Caco-2 (cell line): Measurements from ENCODE around the gene SEC24C. TPM values are rescaled to one million over a fixed set of nuclear protein-coding genes. Genes with fewer than 3 reads are reported as not detected.

Experiments
- BruUV-seq: library from RNA; stranded (reverse); fragments of 400-500 nt; replicated peaks from 2 replicates; lab custom pipeline; 2021; lab: Mats Ljungman, UMichigan
- CTCF ChIA-PET: fragments of 300-600 bp; sonication (Branson Sonifier 250); formaldehyde crosslinking; loops from one replicate; lab custom pipeline; 2022; ENCODE audit warnings: antibody characterized with exemption; lab: Charles Lee
- POLR2A ChIA-PET: fragments of 300-600 bp; sonication (Branson Sonifier 250); formaldehyde crosslinking; loops from one replicate; lab custom pipeline; 2022; ENCODE audit warnings: antibody characterized with exemption; lab: Charles Lee
- DNase-seq, 2 experiments: peaks; one replicate each; pipeline versions ENCODE4 v3.0.0 to v3.0.0-alpha.2; 2020 to 2022
- H3K27me3 ChIP-seq: replicated peaks from 2 replicates; pipeline ENCODE4 v1.6.0; 2011; ENCODE audit warnings: low read length; ENCODE audit not compliant: control insufficient read depth, insufficient read depth
- H3K36me3 ChIP-seq: 2 replicates; pipeline ENCODE4 v1.5.1; 2011; ENCODE audit warnings: low read length; ENCODE audit not compliant: control insufficient read depth, insufficient read depth
- H3K4me1 ChIP-seq: fragments of 250-450 bp; sonication (Bioruptor Pico); 2 replicates; pipeline ENCODE4 v1.5.1; 2020; ENCODE audit warnings: mild to moderate bottlenecking
- H3K4me3 ChIP-seq: 2 replicates; pipeline ENCODE4 v1.5.1; 2011; ENCODE audit warnings: low read depth, mild to moderate bottlenecking, control low read depth, low read length
- H3K9me3 ChIP-seq: fragments of 250-450 bp; sonication (Bioruptor Pico); 2 replicates; pipeline ENCODE4 v1.5.1; 2020; ENCODE audit warnings: mild to moderate bottlenecking, moderate library complexity
- H3K27ac Mint-ChIP-seq: one replicate; pipeline ENCODE4 v1.8.0; 2022; ENCODE audit warnings: mixed read lengths; ENCODE audit not compliant: unreplicated experiment
- H3K27me3 Mint-ChIP-seq: one replicate; pipeline ENCODE4 v1.8.0; 2022; ENCODE audit warnings: mixed read lengths; ENCODE audit not compliant: insufficient read depth, unreplicated experiment
- H3K36me3 Mint-ChIP-seq: one replicate; pipeline ENCODE4 v1.8.0; 2022; ENCODE audit warnings: mild to moderate bottlenecking, mixed read lengths; ENCODE audit not compliant: insufficient read depth, unreplicated experiment
- H3K4me1 Mint-ChIP-seq: one replicate; pipeline ENCODE4 v1.8.0; 2022; ENCODE audit warnings: low read depth, mixed read lengths; ENCODE audit not compliant: unreplicated experiment
- H3K4me3 Mint-ChIP-seq: one replicate; pipeline ENCODE4 v1.8.0; 2022; ENCODE audit warnings: mild to moderate bottlenecking, moderate library complexity, mixed read lengths; ENCODE audit not compliant: unreplicated experiment
- H3K9me3 Mint-ChIP-seq: one replicate; pipeline ENCODE4 v1.8.0; 2022; ENCODE audit warnings: mixed read lengths; ENCODE audit not compliant: unreplicated experiment
- CTCF ChIP-seq, 2 experiments: fragments of 200-600 bp in 1 of 2; IDR thresholded peaks; 1 replicate in 1 of 2; 2 replicates in 1 of 2; pipeline versions ENCODE4 v1.5.1 to v1.8.0; 2011 to 2022; ENCODE audit warnings: antibody characterized with exemption in 1 of 2, control low read depth in 1 of 2, inconsistent platforms in 1 of 2, low read depth in 1 of 2, low read length in 1 of 2, mild to moderate bottlenecking in 1 of 2, moderate library complexity in 1 of 2; ENCODE audit not compliant: insufficient read depth in 1 of 2, severe bottlenecking in 1 of 2, unreplicated experiment in 1 of 2
- intact Hi-C: fragments of 100-400 bp; cut with micrococcal nuclease; formaldehyde crosslinking; loops from one replicate; pipeline ENCODE4 v1.10.0; 2022; ENCODE audit not compliant: unreplicated experiment
- total RNA-seq: library from RNA; stranded (reverse); gene quantifications from 2 replicates; pipeline ENCODE4 v1.2.3, GENCODE V29; 2022

SEC24C gene
- total RNA-seq, 1 experiment from 2014 or later, result 91.2 TPM

DNA sequence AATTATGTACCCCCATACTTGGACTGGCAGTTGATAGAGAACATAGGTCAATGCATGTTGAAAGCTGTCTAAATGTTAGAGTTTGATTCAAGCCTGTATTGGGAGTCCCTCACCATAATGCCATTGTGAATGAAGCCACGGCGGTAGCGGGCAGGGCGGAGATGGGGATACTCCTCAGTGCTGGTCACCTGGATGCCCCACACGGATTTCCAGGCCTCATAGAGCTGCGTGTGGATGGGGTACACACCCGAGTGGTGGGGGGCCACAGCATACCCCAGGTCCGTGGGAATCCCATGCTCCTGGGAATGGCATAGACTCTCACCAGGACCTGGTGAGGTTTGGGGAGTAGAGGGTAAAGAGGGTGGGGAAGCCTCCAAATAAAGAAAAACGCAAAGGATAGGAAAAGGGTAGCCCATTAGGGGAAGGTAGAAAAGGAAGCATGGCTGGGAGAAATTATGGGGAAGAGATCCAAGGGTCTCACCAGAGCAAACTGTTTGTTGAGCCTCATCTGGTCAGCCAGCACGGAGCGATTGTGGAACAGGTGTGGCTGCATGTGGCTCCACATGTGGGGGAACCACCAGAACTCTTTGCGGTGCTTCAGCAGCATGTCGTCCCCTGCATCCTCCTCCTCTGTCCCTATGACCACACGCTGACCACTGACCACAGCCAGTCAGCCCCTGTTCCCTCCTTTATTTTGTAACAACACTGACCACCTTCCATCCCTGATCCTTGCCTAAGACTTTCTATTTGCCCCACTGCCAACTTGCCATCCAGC lies 62.2 kb downstream of the SEC24C start:
- H3K27me3 Mint-ChIP-seq, result no peaks in the 10 kb centered on the region
- no peak for DNase-seq
- H3K36me3 Mint-ChIP-seq, result peaks cover 61% of the 10 kb centered on the region
- ChIA-PET CTCF (interaction anchor here (0.6 kb wide), 1 partner anchor 36 kb away, joined by 3 read pairs; no protein-coding TSS in a partner anchor), POLR2A (no interaction called here)
- H3K27ac Mint-ChIP-seq, result no peak overlapping the region
- Histone ChIP-seq H3K4me3 (no peak overlapping the region), H3K27me3 (no peaks in the 10 kb centered on the region), H3K9me3 (no peaks in the 10 kb centered on the region), H3K36me3 (no peaks in the 10 kb centered on the region; the same call in none of the 2 replicates), H3K4me1 (no peaks in the 10 kb centered on the region)
- intact Hi-C loops, result no loop called here
- no TSS peak for BruUV-seq
- TF ChIP-seq CTCF (IDR thresholded peaks at IDR 0.05; ENCODE audit: insufficient read depth in 1 of 2, low read depth in 1 of 2, low read length in 1 of 2, severe bottlenecking in 1 of 2, unreplicated experiment in 1 of 2), result no peak
- no peak overlapping the region for H3K4me3 Mint-ChIP-seq
- no peaks in the 10 kb centered on the region for H3K4me1 Mint-ChIP-seq
- no peaks in the 10 kb centered on the region for H3K9me3 Mint-ChIP-seq

DNA sequence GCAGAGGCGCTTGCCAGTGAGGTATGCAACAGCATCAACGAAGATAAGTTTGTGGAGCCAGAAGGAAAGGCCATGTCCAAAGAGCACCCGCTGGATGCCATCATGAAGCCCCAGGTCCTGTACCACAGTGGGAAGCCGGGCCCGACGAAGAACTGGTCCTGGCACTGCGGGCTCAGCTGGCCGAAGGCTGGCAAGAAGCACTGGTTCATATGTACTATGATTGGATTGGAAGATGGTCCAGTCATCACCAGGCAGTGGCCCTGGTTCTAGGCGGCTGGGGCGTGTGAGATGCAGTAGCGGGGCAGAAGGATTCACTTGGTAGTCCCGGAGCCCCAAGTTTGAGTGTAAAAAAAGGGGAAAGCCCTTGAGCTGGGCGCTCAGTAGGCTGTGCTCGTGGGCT lies 63.3 kb downstream of the SEC24C start:
- TF ChIP-seq CTCF (IDR thresholded peaks at IDR 0.05; ENCODE audit: insufficient read depth in 1 of 2, low read depth in 1 of 2, low read length in 1 of 2, severe bottlenecking in 1 of 2, unreplicated experiment in 1 of 2), result no peak
- intact Hi-C loops, result no loop called here
- no peaks in the 10 kb centered on the region for H3K4me1 Mint-ChIP-seq
- H3K27ac Mint-ChIP-seq, result no peak overlapping the region
- no peak overlapping the region for H3K4me3 Mint-ChIP-seq
- Histone ChIP-seq H3K4me3 (no peak overlapping the region), H3K4me1 (no peaks in the 10 kb centered on the region), H3K36me3 (no peaks in the 10 kb centered on the region; the same call in 1 of the 2 replicates), H3K9me3 (no peaks in the 10 kb centered on the region), H3K27me3 (no peaks in the 10 kb centered on the region)
- CTCF ChIA-PET, result no interaction called here
- no peak for DNase-seq
- H3K36me3 Mint-ChIP-seq, result peaks cover 61% of the 10 kb centered on the region
- H3K27me3 Mint-ChIP-seq, result no peaks in the 10 kb centered on the region
- POLR2A ChIA-PET, result no interaction called here
- H3K9me3 Mint-ChIP-seq, result no peaks in the 10 kb centered on the region
- BruUV-seq, result no TSS peak

DNA sequence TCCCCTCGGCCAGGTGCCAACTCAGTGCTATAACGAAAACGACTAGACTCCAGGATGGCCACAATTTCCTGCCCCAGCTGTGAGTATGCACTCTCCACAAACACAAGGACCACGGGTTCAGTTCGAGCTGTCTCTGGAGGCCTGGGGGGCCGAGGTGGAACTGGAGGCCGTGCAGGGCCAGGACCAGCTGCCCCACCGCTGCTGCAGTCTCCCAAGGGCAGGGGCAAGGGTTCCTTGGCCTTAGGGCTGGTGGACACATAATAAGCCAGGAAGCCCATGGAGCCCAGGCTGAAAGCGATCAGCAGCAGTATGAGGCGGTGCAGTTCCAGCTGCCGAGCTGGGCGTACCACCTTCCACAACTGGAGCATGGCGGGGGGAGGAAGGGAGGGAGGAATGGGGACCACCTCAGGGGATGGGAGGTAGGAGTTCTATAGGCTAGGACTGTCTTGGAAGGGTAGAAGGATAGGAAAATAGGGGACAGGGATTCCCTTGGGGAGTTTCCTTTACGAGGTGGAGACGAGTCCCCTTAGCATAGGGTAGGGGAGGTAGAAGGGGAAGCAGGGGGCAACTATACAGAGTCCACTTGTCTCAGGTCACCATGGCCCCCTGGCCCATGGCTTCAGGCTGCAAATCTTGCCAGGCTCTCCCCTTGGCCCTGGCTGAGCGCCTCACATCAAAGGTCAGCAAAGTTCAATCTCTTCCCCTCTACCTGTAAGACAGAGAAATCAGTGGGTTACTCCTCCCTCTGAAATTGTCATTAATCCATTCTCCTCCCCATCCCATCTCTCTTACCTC lies 64.0 kb downstream of the SEC24C start:
- no peaks in the 10 kb centered on the region for H3K4me1 ChIP-seq
- H3K4me3 Mint-ChIP-seq, result no peak overlapping the region
- no peaks in the 10 kb centered on the region for H3K9me3 ChIP-seq
- TF ChIP-seq CTCF (IDR thresholded peaks at IDR 0.05; ENCODE audit: insufficient read depth in 1 of 2, low read depth in 1 of 2, low read length in 1 of 2, severe bottlenecking in 1 of 2, unreplicated experiment in 1 of 2), result no peak
- no peak overlapping the region for H3K4me3 ChIP-seq
- no peak for DNase-seq
- no peaks in the 10 kb centered on the region for H3K27me3 ChIP-seq
- H3K36me3 ChIP-seq, result no peaks in the 10 kb centered on the region; the same call in 1 of the 2 replicates
- H3K27ac Mint-ChIP-seq, result no peak overlapping the region
- BruUV-seq, result no TSS peak
- intact Hi-C loops, result no loop called here
- H3K27me3 Mint-ChIP-seq, result no peaks in the 10 kb centered on the region
- ChIA-PET POLR2A (no interaction called here), CTCF (interaction anchor here (0.6 kb wide), 1 partner anchor 406 kb away, joined by 4 read pairs; no protein-coding TSS in a partner anchor)
- H3K36me3 Mint-ChIP-seq, result peaks cover 56% of the 10 kb centered on the region
- H3K4me1 Mint-ChIP-seq, result no peaks in the 10 kb centered on the region
- H3K9me3 Mint-ChIP-seq, result no peaks in the 10 kb centered on the region
